Measurements from ENCODE around the gene HSBP1L1. TPM values are rescaled to one million over a fixed set of nuclear protein-coding genes. Genes with fewer than 3 reads are reported as not detected.

The HSBP1L1 gene
- polyA plus RNA-seq, 2 of the 4 experiments (the other 2 are of a cell fraction), result 17.7 to 19.1 TPM

DNA sequence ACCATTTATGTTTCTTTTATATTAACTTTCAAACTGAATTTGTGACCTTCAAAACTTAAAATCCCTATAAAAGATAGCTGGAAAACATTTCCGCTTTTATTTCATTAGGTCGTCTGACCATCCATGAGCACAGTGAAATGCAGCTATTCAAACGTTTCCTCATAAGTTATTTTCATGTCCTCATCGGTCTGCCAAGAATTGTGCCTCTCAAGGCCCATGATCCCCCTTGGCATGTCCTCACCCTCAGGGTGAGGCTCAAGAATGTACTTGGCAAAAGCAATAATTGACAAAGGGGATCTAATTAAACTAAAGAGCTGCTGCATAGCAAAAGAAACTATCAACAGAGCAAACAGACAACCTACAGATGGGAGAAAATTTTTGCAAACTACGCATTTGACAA lies 25.3 kb upstream of the HSBP1L1 start (continued):
- TF ChIP-seq, protein P1, sequence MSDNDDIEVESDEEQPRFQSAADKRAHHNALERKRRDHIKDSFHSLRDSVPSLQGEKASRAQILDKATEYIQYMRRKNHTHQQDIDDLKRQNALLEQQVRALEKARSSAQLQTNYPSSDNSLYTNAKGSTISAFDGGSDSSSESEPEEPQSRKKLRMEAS (IDR thresholded peaks at IDR 0.05), result no peak
- TF ChIP-seq JUN (IDR thresholded peaks at IDR 0.05), result no peak
- TF ChIP-seq ELK1 (IDR thresholded peaks at IDR 0.05; ENCODE audit: low read depth, low read length), result no peak
- TF ChIP-seq RCOR1 (IDR thresholded peaks at IDR 0.05; ENCODE audit: low read depth, low read length), result no peak
- no peak for TF ChIP-seq CHD2 (IDR thresholded peaks at IDR 0.05; ENCODE audit: low read length, partially characterized antibody)
- no peak for TF ChIP-seq CHD4 (IDR thresholded peaks at IDR 0.05; ENCODE audit: borderline replicate concordance)
- TF ChIP-seq FOSB (CRISPR knock-in tag; IDR thresholded peaks at IDR 0.05), result no peak
- TF ChIP-seq JUNB (IDR thresholded peaks at IDR 0.05), result no peak
- TF ChIP-seq BCL3 (IDR thresholded peaks at IDR 0.05), result no peak
- no peak for TF ChIP-seq KDM5A (IDR thresholded peaks at IDR 0.05)

DNA sequence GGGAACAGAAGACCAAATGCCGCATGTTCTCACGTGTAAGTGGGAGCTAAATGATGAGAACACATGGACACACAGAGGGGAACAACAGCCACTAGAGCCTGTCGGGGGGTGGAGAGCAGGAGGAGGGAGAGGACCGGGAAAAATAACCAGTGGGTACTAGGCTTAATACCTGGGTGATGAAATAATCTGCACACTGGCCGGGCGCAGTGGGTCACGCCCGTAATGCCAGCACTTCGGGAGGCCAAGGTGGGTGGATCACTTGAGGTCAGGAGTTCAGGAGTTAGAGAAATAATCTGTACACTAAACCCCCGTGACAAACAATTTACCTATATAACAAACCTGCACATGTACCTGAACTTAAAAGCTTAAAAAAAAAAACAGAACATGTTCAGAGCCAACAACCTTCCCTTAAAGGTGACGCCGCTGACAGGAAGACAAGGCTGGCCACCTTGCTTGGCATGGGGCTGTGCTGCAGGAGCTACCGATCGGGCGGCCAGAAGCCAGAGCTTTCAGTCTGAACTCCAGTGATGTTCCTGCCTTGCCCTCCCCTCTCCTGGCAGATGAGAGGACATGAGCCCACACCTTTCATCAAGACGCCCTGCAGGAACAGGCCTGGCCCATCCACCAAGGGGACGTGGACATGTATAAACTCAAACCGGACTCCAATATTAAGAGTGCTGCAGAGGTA lies 24.2 kb upstream of the HSBP1L1 start:
- WGBS (ENCODE audit: missing lambda C conversion rate), result 96% methylated on average over 18 of the region's 18 CpGs
- TF ChIP-seq GATA3 (IDR thresholded peaks at IDR 0.05; ENCODE audit: borderline replicate concordance) (no peak), SMC3 (IDR thresholded peaks at IDR 0.05) (no peak), MAZ (IDR thresholded peaks at IDR 0.05; ENCODE audit: borderline replicate concordance, low read depth, low read length) (no peak), RARB (CRISPR knock-in tag; IDR thresholded peaks at IDR 0.05) (no peak), ELK1 (IDR thresholded peaks at IDR 0.05; ENCODE audit: low read depth, low read length) (no peak)
- no peak for FAIRE-seq
- no peak for DNase-seq (ENCODE audit: low read depth in 1 of 2, low spot score in 1 of 2)
- ATAC-seq, result no peak
- H3K9me3 ChIP-seq, result peaks cover 6% of the 10 kb centered on the region; the same call in 1 of the 3 replicates
- H3K4me2 ChIP-seq, result no peak overlapping the region
- no peaks in the 10 kb centered on the region for H3K4me1 ChIP-seq
- POLR2A ChIA-PET, result no interaction called here
- no peak overlapping the region for H3K4me3 ChIP-seq
- H3K27ac ChIP-seq, result no peak overlapping the region
- CTCF ChIA-PET, result no interaction called here

- DNase-seq (ENCODE audit: low read depth in 1 of 2, low spot score in 1 of 2), result no peak
- Histone ChIP-seq H3K4me1 (no peaks in the 10 kb centered on the region), H3K27ac (no peak overlapping the region), H3K4me2 (no peak overlapping the region), H3K4me3 (no peak overlapping the region), H3K9me3 (no peaks in the 10 kb centered on the region; the same call in 2 of the 3 replicates)
- no peak for FAIRE-seq
- ChIA-PET CTCF (no interaction called here), POLR2A (no interaction called here)
- no peak for ATAC-seq
- 81% methylated on average over 6 of the region's 17 CpGs for WGBS (ENCODE audit: missing lambda C conversion rate)
- TF ChIP-seq CBX2 (IDR thresholded peaks at IDR 0.05; ENCODE audit: borderline replicate concordance, low read depth) (no peak), TFCP2L1 (CRISPR knock-in tag; IDR thresholded peaks at IDR 0.05) (no peak), ZSCAN20 (CRISPR knock-in tag; IDR thresholded peaks at IDR 0.05) (no peak), RCOR1 (IDR thresholded peaks at IDR 0.05; ENCODE audit: low read depth, low read length) (no peak), GATA3 (IDR thresholded peaks at IDR 0.05; ENCODE audit: borderline replicate concordance) (no peak), RARB (CRISPR knock-in tag; IDR thresholded peaks at IDR 0.05) (no peak), PHF8 (IDR thresholded peaks at IDR 0.05; ENCODE audit: borderline replicate concordance, low read depth) (no peak), HEYL (CRISPR knock-in tag; IDR thresholded peaks at IDR 0.05) (no peak), BCL3 (IDR thresholded peaks at IDR 0.05) (no peak), PBX3 (IDR thresholded peaks at IDR 0.05) (no peak), JUN (IDR thresholded peaks at IDR 0.05) (no peak)
- TF ChIP-seq, protein P2, sequence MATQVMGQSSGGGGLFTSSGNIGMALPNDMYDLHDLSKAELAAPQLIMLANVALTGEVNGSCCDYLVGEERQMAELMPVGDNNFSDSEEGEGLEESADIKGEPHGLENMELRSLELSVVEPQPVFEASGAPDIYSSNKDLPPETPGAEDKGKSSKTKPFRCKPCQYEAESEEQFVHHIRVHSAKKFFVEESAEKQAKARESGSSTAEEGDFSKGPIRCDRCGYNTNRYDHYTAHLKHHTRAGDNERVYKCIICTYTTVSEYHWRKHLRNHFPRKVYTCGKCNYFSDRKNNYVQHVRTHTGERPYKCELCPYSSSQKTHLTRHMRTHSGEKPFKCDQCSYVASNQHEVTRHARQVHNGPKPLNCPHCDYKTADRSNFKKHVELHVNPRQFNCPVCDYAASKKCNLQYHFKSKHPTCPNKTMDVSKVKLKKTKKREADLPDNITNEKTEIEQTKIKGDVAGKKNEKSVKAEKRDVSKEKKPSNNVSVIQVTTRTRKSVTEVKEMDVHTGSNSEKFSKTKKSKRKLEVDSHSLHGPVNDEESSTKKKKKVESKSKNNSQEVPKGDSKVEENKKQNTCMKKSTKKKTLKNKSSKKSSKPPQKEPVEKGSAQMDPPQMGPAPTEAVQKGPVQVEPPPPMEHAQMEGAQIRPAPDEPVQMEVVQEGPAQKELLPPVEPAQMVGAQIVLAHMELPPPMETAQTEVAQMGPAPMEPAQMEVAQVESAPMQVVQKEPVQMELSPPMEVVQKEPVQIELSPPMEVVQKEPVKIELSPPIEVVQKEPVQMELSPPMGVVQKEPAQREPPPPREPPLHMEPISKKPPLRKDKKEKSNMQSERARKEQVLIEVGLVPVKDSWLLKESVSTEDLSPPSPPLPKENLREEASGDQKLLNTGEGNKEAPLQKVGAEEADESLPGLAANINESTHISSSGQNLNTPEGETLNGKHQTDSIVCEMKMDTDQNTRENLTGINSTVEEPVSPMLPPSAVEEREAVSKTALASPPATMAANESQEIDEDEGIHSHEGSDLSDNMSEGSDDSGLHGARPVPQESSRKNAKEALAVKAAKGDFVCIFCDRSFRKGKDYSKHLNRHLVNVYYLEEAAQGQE (IDR thresholded peaks at IDR 0.05), result no peak
- TF ChIP-seq, protein P3, sequence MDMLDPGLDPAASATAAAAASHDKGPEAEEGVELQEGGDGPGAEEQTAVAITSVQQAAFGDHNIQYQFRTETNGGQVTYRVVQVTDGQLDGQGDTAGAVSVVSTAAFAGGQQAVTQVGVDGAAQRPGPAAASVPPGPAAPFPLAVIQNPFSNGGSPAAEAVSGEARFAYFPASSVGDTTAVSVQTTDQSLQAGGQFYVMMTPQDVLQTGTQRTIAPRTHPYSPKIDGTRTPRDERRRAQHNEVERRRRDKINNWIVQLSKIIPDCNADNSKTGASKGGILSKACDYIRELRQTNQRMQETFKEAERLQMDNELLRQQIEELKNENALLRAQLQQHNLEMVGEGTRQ (IDR thresholded peaks at IDR 0.05), result no peak
Measured at GRCh38 chr18:79940814-79941472, 23.5 kb upstream of the HSBP1L1 start.

Data from A549 (cell line).